AG10803 (cell line): ENCODE measurements around the gene RNF2.

ENCODE experiments used
- DNase-seq: peaks from one replicate; pipeline ENCODE4 v3.0.0; 2010; ENCODE audit warnings: low read depth
- H3K4me3 ChIP-seq: 2 replicates; pipeline ENCODE4 v1.5.1; 2011; ENCODE audit warnings: mild to moderate bottlenecking, low read length, control low read depth
- CTCF ChIP-seq: conservative IDR thresholded peaks from 2 replicates; pipeline ENCODE4 v1.5.1; 2011; ENCODE audit warnings: mild to moderate bottlenecking, low read length, control low read depth, inconsistent platforms

Gene RNF2

GRCh38 chr1:185110145-185110544, 64.8 kb downstream of the RNF2 start:
- no peak for DNase-seq
- H3K4me3 ChIP-seq: no peak overlapping the region
- TF ChIP-seq CTCF: no peak

- no peak overlapping the region for H3K4me3 ChIP-seq
- no peak for DNase-seq
- TF ChIP-seq CTCF: no peak
These were observed 66.5 kb downstream of the RNF2 start for GRCh38 chr1:185111873-185112272.

- no peak for TF ChIP-seq CTCF
- H3K4me3 ChIP-seq: no peak overlapping the region
- no peak for DNase-seq
These were observed 67.0 kb downstream of the RNF2 start for GRCh38 chr1:185112356-185112755.

GRCh38 chr1:185129708-185130107, 84.3 kb downstream of the RNF2 start:
- no peak for TF ChIP-seq CTCF
- DNase-seq: no peak
- H3K4me3 ChIP-seq: no peak overlapping the region

DNA sequence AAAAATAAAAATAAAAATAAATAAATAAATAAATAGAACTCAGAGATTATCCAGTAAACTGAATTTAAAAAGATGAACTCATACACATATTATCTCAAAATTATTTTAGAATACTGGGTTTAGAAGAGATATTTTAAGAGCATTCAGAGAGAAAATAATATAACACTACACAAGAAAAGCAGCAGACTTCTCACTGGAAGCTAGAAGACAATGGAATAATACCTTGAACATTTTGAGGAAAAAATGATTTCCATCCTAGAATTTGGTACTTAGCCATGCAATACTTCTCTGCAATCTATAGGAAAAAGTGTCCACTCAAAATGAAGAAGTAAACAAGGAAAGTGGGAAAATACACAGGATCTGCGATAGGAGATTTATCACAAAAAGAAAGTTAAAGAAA, 87.2 kb downstream of the RNF2 start:
- no peak overlapping the region for H3K4me3 ChIP-seq
- no peak for TF ChIP-seq CTCF
- DNase-seq: no peak

DNA sequence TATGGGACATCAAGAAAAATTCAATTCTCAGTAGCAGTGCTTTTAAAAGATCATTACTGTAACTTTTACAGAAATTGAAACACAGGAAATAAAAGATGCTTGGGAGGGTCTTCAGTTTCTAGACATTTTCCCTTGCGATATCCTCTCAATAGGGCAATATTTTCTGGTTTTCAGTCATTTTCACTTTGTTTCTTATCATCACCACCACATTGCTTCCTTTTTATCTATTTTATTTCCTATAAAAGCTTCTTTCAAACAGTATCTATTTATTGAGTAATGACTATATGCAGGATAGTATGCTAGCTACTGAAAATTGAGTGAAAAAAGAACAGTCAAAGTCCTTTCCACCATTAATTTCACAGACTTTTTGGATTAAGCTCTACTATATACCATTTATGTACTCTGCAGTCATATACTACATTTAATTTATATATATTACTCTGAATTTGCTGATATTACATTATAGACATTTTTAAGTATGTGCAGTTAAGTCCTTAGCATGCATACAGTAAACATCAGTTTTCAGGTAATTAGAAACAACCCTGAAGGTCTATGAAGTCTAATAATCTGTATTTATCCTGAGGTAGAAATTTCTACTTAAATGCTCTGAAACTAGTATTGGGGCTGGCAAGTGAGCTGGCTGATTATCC, 92.7 kb downstream of the RNF2 start:
- DNase-seq: no peak
- no peak for TF ChIP-seq CTCF
- H3K4me3 ChIP-seq: no peak overlapping the region

DNA sequence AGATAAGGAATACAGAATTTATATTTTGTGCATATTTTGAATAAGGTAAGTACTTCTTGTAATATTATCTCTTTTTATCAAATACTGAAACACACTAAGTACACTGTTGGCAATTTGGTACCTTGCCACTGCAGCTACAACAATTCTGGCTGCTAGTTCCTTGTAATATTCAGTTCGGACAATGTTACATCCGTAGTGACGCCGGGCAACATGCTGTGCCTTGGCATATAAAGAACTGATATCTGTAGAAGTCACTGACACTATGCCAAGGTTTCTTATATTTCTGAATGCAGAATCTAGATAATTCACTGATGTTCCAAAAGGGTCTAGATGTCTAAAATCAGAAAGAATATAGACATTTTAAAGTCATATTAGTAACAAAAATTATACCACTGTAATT, 93.9 kb downstream of the RNF2 start:
- no peak for TF ChIP-seq CTCF
- no peak for DNase-seq

More for the DNA sequence above, 93.9 kb downstream of the RNF2 start:
- H3K4me3 ChIP-seq: no peak overlapping the region
